ENCODE data around the gene KCNK16.
"Not testable (repeated sequence)": the region's sequence is repeated elsewhere in the genome, so short reads cannot be mapped to it uniquely, and the experiment has no call there.

The KCNK16 gene

GRCh38 chr6:39304951-39305350 is 17.6 kb downstream of the KCNK16 start:
- no peak for DNase-seq

- no peak for DNase-seq
These were observed 18.9 kb downstream of the KCNK16 start for GRCh38 chr6:39303425-39304153.

GRCh38 chr6:39302669-39303424 is 19.7 kb downstream of the KCNK16 start:
- DNase-seq: no peak

GRCh38 chr6:39302011-39302410 is 20.5 kb downstream of the KCNK16 start:
- DNase-seq: no peak

GRCh38 chr6:39301606-39302005 is 20.9 kb downstream of the KCNK16 start:
- no peak for DNase-seq

DNA sequence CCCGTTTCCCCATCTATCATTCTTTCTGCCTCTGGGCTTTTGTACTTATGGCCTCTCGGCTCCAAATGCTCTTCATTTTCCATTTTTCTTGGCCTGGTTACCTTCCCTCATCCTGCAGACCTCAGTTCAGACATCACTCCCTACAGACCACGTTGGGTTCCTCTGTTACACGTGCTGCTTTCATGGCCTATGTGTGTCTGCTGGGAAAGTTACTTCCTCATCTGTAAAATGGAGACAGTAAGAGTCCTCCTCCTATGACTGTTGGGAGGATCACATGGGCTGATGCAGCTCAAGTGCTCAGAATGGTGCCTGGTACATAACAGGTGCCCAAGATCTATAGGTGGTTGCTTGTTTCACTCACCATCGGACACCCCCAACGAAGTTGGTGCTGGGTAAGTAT is 21.8 kb downstream of the KCNK16 start:
- no peak for DNase-seq

- DNase-seq: no peak
These were observed 24.4 kb downstream of the KCNK16 start for GRCh38 chr6:39298061-39298460.

- DNase-seq: no peak
These were observed 25.5 kb downstream of the KCNK16 start for GRCh38 chr6:39296745-39297640.

- DNase-seq: no peak
These were observed 26.9 kb downstream of the KCNK16 start for GRCh38 chr6:39295611-39296011.

DNA sequence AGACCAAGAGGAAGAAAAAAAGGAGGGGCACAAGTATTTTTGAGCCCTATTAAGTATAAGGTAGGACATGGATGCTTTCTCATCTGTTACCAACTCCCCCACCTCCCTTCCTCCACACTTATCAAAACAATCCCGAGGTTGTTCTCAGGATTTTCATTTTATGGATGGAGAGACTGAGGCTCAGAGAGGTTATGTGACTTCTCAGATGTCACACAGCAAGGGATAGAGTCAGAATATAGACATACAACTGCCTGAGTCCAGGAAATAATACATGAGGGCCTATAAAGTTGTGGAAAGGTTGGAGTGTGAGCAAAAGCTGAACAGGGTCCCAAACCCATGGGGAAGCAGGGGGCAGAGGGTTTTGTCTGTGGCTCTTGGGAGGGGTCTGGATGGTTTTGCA is 27.6 kb downstream of the KCNK16 start:
- DNase-seq: no peak

DNA sequence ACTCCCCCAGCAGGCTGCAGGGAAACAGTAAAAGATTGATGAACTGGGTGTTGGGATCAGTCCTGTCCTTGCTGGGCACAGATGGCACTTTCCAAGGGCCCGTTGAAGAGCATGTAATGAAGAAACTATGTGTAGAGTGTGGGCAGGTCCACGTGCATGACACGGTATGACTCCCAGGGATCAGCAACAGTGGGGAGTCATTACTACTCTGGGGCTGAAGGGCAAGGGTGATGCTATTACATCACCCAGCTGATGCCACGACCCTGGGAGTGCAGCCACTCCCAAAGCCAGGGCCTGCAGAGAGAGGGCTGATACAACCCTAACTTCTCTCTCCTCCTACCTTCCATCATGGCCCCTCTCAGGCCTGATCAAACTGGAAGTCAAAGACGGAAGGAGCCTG is 28.4 kb downstream of the KCNK16 start:
- DNase-seq: no peak

DNA sequence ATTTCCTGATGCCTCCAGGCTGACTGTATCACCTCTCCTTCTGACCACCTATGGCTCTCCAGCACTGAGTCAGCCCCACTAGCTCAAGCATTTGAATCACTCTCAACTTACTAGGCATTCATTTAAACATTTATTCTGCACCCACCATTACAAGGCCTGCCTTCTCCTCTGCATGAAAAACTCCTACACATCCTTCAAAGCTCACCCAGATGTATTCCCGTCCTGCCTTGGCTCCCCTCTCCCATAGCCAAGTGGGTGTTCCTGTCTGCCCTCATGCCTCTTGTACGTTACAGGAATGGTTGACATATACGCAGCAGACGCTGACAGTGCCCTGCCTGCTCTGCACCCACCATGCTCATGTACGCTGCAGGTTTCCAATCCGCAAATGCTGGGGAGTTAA is 29.9 kb downstream of the KCNK16 start:
- DNase-seq: no peak

- DNase-seq: no peak
These were observed 33.0 kb downstream of the KCNK16 start for GRCh38 chr6:39289490-39289889.

DNA sequence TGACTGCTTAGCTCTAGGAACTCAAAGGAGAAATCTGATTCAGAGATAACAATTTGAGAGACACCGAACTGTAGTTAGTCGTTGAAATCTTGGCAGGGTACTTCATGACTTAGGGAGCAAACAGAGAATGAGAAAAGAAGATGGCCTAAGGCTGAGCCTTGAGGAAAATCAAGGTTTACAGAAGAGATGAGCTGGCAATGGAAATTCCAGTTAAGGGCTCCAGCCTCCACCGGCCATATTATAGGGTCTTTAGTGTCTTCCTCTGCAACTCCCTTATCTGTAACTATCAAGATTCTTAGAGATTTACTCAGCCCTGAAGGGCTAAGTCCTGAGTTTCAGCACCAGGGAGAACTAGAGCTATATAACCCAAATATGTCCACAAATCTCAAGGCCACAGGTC is 34.9 kb downstream of the KCNK16 start:
- DNase-seq: no peak

GRCh38 chr6:39286596-39286995 is 35.9 kb downstream of the KCNK16 start:
- DNase-seq: not testable (repeated sequence)

DNA sequence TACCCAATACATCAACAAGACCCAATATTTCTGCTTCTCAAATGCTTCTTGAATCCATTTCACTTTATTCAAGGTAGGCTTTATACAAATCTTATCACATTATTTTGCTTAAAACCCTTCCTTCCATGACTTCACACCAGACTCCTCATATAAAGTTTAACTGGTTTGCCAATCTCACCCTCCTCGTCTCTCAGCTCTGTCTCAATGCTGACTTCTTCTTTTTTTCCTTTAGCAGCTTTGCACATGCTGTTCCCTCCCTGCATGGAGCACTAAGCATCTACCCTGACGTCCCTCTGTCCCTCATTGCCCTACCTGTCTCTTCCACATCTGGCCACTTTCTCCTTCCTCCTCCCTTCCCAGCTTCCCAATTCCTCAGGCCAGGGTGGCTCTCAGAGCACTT is 39.7 kb downstream of the KCNK16 start:
- DNase-seq: no peak

- DNase-seq: no peak
These were observed 41.1 kb downstream of the KCNK16 start for GRCh38 chr6:39281312-39281980.

DNA sequence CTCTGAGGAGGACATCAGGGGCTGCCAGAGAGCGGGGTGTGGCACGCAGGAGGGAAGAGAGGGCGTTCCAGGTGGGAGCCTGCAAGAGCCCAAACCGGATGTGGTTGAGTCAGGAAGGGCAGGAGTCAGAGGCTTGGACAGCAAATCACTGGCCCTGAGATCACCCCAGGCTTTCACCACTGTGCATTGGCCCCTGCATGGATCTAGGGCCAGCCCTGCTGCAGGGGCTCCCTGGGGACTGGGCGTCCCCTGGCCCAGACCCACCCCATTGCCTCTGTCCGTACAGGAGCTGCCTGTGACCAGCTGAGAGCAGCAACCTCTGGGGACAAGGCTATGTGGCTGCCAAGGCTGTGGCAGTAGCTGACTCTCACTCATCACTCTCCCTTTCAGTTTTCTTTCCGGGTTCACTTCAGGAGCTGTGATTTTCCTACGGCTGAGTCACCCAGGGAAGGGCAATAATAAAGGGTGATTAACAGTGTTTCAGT is 42.2 kb downstream of the KCNK16 start:
- no peak for DNase-seq

GRCh38 chr6:39279539-39279938 is 43.0 kb downstream of the KCNK16 start:
- DNase-seq: no peak

DNA sequence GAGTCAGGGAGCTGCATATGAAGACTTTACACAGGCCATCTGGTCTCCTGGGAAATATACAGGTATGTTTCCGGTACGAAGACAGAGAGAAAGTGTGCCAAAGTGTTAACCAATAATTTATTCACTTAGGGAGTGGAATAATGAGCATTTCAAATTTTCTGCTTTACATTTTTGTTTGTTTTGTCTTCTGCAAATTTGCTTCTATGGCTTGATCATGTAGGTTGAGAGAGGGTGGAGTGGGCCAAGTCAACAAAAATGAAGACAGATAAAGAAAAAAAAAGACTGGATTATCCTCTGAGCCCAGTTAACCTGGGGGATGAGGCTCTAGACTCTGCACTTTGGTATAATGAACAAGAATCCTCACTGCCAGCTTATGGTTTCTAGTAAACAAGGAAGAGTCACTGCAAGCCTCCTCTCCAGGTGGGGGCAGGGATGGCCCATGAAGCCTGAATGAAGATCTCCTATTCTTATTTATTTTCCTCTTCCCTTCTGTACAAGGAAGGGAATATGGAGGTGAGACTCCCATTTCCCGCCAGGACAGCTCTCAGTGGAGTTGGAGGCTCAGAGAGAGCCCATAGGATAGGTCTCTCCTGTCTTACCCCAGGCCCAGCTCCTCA is 46.0 kb downstream of the KCNK16 start:
- no peak for DNase-seq

GRCh38 chr6:39274903-39275302 is 47.6 kb downstream of the KCNK16 start:
- no peak for DNase-seq

DNA sequence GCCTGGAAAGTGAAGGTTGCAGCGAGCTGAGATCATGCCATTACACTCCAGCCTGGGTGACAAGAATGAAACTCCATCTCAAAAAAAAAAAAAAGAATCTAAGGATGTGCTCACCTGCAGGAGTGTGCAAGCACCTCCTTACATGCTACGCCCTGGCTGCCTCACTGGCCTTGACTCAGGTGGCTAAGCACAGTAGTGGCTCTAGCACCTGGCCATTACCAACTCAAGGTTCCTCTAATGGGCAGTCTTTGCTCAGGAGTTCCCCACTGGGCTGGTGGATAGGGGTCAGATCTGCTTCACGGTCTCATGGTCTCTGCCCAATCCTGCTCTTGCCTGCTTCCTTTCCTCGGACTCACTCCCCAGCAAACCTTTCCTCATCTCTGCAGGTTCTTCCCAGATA is 48.0 kb downstream of the KCNK16 start:
- no peak for DNase-seq
